GM12864 (cell line): ENCODE measurements around the gene LOC128125822.
A peak's percentile ranks its signal among the peaks of the same experiment; 100 is the strongest.

Experiments used
- DNase-seq: peaks from one replicate; pipeline ENCODE4 v3.0.0-alpha.2; 2011; ENCODE audit warnings: low read depth
- H3K4me3 ChIP-seq: 2 replicates; pipeline ENCODE4 v1.5.1; 2011; ENCODE audit warnings: mild to moderate bottlenecking, low read depth, low read length, control low read depth
- TF ChIP-seq, protein P1 (sequence below): IDR thresholded peaks from 2 replicates; pipeline ENCODE4 v1.5.1; 2011; ENCODE audit warnings: low read depth, mild to moderate bottlenecking, moderate library complexity, low read length, control low read depth, inconsistent platforms; ENCODE audit errors: missing control alignments

The LOC128125822 gene

DNA sequence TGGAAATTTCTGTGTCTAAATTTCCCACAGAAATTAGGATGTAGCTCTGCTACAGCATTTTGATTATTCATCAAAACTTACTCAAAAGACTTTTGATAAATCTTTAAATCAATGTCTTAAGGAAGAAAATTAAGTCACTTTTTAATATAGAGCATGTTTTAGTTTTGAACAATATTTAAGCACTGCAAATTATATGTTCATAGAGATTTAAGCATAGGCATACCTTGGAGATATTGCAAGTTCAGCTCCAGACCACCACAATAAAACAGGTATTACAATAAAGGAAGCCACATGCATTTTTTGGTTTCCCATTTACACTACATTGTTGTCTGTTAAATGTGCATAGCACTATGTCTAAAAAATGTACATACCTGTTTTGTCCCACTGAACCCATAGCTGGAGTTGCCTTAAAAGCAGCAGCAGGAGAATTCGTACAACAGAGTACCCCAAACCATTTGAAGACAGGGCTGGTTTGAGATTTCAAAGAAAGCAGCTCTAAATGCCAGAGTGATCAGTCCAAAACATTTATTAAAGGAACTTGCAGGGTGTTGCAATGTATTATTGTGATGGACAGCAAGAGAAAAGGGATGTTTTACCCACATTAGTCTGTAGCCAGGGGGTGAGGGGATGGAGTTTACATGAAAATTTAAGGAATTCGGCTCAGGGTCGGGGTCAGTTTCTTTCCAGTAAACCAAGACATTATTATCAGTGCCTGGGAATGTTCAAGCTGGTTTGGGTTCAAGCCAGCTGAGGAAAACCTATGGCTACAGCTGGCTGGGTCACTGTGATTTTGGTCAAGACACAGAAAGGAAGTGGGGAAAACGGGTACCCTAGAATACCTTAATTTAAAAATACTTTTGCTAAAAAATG is 6.3 kb upstream of the LOC128125822 start:
- TF ChIP-seq, protein P1, sequence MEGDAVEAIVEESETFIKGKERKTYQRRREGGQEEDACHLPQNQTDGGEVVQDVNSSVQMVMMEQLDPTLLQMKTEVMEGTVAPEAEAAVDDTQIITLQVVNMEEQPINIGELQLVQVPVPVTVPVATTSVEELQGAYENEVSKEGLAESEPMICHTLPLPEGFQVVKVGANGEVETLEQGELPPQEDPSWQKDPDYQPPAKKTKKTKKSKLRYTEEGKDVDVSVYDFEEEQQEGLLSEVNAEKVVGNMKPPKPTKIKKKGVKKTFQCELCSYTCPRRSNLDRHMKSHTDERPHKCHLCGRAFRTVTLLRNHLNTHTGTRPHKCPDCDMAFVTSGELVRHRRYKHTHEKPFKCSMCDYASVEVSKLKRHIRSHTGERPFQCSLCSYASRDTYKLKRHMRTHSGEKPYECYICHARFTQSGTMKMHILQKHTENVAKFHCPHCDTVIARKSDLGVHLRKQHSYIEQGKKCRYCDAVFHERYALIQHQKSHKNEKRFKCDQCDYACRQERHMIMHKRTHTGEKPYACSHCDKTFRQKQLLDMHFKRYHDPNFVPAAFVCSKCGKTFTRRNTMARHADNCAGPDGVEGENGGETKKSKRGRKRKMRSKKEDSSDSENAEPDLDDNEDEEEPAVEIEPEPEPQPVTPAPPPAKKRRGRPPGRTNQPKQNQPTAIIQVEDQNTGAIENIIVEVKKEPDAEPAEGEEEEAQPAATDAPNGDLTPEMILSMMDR: no peak
- DNase-seq: no peak
- H3K4me3 ChIP-seq: no peak overlapping the region

DNA sequence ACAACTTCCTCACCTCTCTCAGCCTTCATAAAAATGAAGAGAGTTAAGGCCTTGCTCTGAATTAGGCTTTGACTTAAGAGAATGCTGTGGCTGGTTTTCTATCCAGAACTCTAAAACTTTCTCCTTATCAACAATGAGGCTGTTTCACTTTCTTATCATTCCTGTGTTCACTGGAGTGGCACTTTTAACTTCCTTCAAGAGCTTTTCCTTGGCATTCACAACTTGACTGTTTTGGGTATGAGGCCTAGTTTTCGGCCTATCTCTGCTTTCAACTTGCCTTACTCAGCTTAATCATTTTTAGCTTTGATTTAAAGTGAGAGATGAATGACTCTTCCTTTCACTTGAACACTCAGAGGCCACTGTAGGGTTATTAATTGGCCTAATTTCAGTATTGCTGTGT is 4.3 kb upstream of the LOC128125822 start:
- H3K4me3 ChIP-seq: no peak overlapping the region
- TF ChIP-seq, protein P1: no peak
- DNase-seq: no peak

DNA sequence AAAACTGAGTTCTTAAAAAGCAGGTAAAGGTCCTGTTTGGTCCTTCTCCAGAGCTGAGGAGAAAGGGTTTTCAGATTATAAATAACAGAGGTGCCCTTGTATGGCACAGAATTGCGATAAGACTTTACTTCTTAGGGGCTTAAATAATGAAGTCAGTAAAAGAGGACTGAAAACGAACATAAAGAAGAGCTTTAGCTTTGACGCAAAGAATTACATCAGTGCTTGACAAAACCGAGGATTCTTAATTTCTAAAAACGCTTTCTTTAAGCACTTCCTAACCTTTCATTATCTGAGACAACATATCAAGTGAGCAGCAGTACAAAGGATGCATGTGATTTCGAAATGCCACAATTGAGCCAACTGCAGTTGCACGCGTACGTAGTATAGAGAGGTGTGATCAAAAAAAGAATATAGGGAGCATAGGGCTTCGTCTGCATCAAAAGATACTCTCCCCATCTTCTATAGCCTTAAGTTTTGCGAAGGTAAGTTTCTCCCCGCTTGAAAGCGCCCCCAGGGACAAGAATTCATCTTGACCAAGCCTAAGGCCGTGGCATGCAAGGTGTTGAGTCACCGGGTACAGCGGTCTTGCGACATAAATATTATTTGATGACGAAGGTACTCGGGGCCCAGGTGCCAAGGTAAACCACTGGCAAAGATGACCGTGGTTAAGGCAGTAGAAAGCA is 778 bp upstream of the LOC128125822 start:
- TF ChIP-seq, protein P1: peak; percentile 7
- H3K4me3 ChIP-seq: peak overlapping the region; percentile 95
- DNase-seq: no peak

DNA sequence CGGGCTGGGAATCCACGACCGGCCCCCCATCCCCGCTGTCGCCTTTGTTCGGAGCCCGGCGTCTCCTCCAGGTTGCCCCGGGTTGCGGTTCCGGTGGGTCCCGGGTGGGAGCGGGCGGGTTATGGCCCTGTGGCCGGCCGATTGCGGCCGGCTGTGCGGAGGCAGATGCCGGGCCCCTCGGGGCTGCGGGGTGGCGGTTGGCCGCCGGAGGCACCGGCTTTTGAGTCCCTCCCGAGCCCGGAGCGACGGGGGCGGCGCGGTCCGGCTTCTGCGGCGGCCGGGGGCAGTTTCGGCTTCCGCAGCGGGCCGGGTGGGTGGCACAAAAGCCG is 431 bp downstream of the LOC128125822 start:
- peak overlapping the region; percentile 95 for H3K4me3 ChIP-seq
- TF ChIP-seq, protein P1: no peak
- DNase-seq: no peak

DNA sequence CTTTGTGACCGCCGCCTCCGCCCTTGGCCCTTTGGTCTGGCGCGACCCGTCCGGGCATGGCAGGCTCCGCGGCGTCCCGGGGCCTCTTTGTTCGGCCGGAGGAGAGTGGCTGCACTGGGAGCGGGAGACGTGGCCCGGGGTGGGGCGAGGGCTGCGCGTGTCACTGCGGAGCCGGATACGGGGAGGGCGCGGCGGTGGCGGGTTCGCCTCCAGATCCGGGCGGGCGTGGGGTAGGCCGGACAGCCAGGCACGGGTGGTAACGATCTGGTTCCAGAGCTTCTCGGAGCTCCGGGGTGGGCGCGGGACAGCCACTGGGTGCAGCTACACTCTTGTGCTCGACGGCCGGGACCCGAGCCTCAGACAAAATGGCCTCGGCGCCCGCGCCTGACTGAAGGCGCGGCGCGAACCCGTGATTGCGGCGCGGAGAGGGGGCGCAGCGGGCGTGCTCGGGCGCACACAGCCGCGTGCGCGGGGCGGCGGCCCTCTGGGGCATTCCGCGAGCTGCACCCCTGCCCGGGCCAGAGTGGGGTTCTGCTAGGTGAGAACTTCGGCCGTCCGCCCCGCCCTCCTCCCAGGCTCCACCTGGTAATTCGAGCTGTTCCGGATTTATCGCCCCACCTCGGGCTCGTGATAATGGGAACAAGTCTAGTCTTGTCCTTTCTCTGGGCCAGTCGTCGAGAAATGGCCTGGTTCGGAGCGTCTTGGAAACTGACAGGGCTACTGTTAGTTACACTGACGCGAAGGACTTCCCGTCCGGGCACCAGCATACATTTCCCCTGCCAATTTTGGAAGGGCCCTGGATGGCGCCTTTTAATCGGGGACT is 1.0 kb downstream of the LOC128125822 start:
- TF ChIP-seq, protein P1: no peak
- peak overlapping the region; percentile 95 for H3K4me3 ChIP-seq
- peak; percentile 65 for DNase-seq

DNA sequence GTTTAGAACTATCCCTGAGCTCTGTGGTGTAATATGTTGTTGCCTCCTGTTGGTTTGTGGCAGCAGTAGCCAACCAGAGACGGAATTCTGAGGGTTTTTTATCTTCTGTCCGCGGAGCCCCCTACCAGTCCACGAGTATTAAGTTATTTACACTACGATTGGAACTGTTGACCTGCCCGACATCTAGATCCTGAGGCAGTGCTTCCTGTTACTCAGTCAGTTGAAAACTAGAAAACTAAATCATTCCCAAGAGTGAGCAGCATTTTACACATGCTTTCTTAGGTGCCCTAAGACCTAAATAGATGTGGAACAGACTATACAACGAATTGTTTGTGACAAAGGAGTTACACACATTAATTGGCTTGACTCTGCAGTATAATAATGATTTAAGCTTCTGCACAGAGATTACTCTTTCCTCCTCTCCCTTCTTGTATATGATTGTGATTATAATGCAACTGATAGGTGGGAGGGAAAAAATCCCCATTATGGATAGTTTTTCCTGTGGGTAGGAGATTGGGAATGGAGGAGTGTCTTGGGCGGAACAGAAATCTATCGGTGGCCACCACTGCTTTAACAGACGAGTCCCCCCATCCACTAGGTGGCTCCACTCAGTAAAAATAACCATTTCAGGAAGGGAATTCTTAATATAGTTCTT is 1.7 kb downstream of the LOC128125822 start:
- DNase-seq: peak; percentile 27
- TF ChIP-seq, protein P1: peak; percentile 68

More for the DNA sequence above, 1.7 kb downstream of the LOC128125822 start:
- peak overlapping the region; percentile 95 for H3K4me3 ChIP-seq
